ENCODE data around the gene WSCD2.

Gene WSCD2

GRCh38 chr12:108253540-108253939 is 124.5 kb downstream of the WSCD2 start:
- TF ChIP-seq CTCF (conservative IDR thresholded peaks at IDR 0.05; ENCODE audit: low read depth, low read length), result no peak
- peak; percentile 3 for DNase-seq (ENCODE audit: low read depth)
- no peak overlapping the region for H3K4me3 ChIP-seq (ENCODE audit: low read depth, low read length)

DNA sequence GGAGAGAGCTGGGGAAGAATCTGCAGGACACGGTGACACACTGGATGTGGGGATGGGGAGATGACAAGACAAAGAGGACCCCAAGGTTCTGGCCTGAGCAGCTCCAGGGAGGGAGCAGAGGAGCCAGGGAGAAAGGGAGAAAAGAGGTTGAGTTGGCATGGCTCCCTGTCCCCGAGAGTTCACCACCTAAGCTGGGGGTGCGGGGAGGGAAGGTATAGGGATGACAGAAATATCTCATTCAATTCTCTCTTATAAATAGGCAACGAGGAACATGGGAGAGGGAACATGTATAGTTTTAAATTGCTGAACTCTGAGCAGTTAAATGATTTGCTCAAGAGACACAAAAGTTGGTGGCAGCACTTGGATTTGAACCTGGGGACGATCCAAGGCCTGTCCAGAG is 124.9 kb downstream of the WSCD2 start:
- no peak overlapping the region for H3K4me3 ChIP-seq (ENCODE audit: low read depth, low read length)
- DNase-seq (ENCODE audit: low read depth), result no peak
- TF ChIP-seq CTCF (conservative IDR thresholded peaks at IDR 0.05; ENCODE audit: low read depth, low read length), result no peak

- no peak for DNase-seq (ENCODE audit: low read depth)
- H3K4me3 ChIP-seq (ENCODE audit: low read depth, low read length), result no peak overlapping the region
- no peak for TF ChIP-seq CTCF (conservative IDR thresholded peaks at IDR 0.05; ENCODE audit: low read depth, low read length)
These were observed 125.6 kb downstream of the WSCD2 start for GRCh38 chr12:108254517-108255251.

DNA sequence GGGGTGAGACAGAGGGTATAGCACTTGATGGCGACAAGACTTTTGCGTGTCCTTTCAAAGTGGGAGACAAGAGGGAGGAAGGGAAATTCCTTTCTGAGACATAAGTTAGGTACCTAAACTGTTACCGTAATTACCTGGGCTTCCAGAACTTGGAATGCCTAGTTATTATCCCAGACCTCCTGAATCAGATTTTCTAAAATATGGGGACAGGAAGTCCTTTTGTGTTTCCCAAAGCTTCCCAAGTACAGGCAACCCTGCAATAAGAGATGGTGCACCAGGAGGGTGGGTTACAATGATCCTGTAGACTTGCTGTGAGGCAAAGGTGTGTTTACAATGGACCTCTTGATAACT is 126.1 kb downstream of the WSCD2 start:
- TF ChIP-seq CTCF (conservative IDR thresholded peaks at IDR 0.05; ENCODE audit: low read depth, low read length), result no peak
- no peak for DNase-seq (ENCODE audit: low read depth)
- no peak overlapping the region for H3K4me3 ChIP-seq (ENCODE audit: low read depth, low read length)

DNA sequence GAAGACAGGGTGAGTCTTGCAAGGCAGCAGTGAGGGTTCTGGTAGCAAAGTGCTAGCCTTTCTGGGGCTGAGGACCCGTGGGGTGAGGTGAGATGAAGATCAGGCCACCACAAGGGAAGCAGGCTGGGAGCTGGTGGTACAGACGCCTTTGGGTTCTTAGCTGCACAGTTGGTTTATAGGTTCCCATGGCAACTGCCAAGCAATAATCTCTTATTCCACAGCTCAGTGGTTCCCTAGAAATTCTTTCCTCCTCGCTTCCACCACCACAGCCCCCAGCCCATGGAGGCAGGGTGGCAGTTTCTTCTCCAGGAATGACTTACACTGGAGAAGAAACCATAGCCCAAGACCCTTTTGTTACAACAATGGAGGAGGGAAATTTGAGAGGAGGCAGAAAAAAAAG is 127.9 kb downstream of the WSCD2 start:
- no peak for TF ChIP-seq CTCF (conservative IDR thresholded peaks at IDR 0.05; ENCODE audit: low read depth, low read length)
- H3K4me3 ChIP-seq (ENCODE audit: low read depth, low read length), result no peak overlapping the region
- no peak for DNase-seq (ENCODE audit: low read depth)

- no peak overlapping the region for H3K4me3 ChIP-seq (ENCODE audit: low read depth, low read length)
- no peak for DNase-seq (ENCODE audit: low read depth)
- no peak for TF ChIP-seq CTCF (conservative IDR thresholded peaks at IDR 0.05; ENCODE audit: low read depth, low read length)
These were observed 128.6 kb downstream of the WSCD2 start for GRCh38 chr12:108257610-108258106.

- H3K4me3 ChIP-seq (ENCODE audit: low read depth, low read length), result no peak overlapping the region
- DNase-seq (ENCODE audit: low read depth), result no peak
- no peak for TF ChIP-seq CTCF (conservative IDR thresholded peaks at IDR 0.05; ENCODE audit: low read depth, low read length)
These were observed 131.0 kb downstream of the WSCD2 start for GRCh38 chr12:108260039-108260438.

Measured in choroid plexus epithelial cell (primary cell).